ENCODE measurements around the gene MTLN. TPM values are rescaled to one million over a fixed set of nuclear protein-coding genes. Genes with fewer than 3 reads are reported as not detected.
A peak's percentile ranks its signal among the peaks of the same experiment; 100 is the strongest.
"Not testable (repeated sequence)": the region's sequence is repeated elsewhere in the genome, so short reads cannot be mapped to it uniquely, and the experiment has no call there.

Gene MTLN
- total and polyA plus RNA-seq, 2 donors, result 26.6 to 157 TPM

DNA sequence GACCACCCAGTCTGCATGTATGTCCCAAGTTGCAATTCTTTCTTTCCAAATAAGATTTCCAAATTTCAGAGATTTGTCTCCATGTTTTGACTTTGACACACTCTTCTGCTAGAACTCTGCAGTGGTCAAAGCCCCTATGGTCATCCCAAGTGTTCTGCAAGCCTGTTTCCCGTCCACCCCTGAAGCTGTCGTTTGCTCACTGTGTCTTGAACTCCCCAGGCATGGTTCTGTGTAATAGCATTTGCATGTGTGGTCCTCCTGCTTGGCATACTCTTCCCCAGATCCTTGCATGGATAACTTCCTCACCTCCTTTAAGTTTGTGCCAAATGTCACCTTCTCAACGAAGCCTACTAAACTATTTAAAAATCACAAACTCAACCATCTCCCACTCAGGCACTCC, 3.9 kb upstream of the MTLN start:
- no peak for DNase-seq (ENCODE audit: extremely low spot score)
- WGBS, result 53% methylated on average over 3 of the region's 3 CpGs

DNA sequence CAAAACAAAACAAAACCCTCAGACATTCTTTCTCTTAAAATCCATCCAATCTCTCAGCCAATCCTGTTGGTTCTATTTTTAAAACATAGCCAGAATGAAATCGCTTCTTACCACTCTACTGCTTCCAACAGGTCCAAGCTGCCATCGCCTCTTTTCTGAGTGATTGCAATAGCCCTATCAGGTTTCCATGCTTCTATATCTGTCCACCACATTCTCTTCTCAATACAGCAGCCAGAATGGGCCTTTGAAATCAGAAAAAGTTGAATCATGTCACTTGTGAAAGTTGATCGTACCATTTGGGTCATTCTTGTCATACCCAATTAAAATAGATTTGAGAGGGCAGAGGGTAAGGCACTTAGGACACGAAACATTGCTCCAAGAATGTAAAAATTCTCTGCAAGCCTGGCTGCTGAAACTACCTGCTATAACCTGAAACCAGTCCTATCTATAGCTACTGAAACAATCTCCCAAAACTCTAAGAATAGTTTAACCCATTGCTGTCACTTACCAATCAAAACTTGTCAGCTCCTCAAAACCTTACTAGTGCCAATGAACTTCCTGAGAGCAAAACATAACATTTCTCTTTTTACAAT, 3.3 kb upstream of the MTLN start:
- DNase-seq (ENCODE audit: extremely low spot score), result no peak
- no peak overlapping the region for H3K4me3 ChIP-seq (ENCODE audit: low read depth, low read length)
- H3K36me3 ChIP-seq (ENCODE audit: insufficient read depth), result peaks cover 2% of the 10 kb centered on the region
- no peak overlapping the region for H3K27ac ChIP-seq (ENCODE audit: low read depth)
- WGBS, result 74% methylated on average over 4 of the region's 4 CpGs
- peaks cover 2% of the 10 kb centered on the region for H3K4me1 ChIP-seq (ENCODE audit: insufficient read depth)

More for the DNA sequence above, 3.9 kb upstream of the MTLN start:
- H3K4me1 ChIP-seq (ENCODE audit: insufficient read depth), result no peaks in the 10 kb centered on the region
- H3K27ac ChIP-seq (ENCODE audit: low read depth), result no peak overlapping the region
- H3K36me3 ChIP-seq (ENCODE audit: insufficient read depth), result no peaks in the 10 kb centered on the region
- H3K4me3 ChIP-seq (ENCODE audit: low read depth, low read length), result no peak overlapping the region

DNA sequence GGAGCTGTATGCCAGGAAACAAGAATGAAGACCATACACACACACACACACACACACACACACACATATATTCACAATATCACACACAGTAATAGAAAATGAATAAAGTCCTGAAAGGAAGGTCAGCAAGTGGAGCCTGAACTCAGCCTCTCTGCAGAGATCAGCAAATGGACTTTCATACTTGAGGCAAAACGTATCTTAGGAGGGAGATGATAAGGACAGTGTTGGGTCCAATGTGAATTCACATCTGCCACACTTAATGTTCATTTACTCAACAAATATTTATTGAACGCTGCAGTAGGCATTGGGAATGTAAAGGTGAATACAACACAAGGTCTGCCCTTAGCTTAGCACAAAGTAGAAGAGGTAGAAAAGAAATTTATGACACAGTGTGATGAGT, 2.7 kb upstream of the MTLN start:
- no peak overlapping the region for H3K27ac ChIP-seq (ENCODE audit: low read depth)

GRCh38 chr2:110213522-110213921, 1.2 kb upstream of the MTLN start:
- DNase-seq (ENCODE audit: extremely low spot score); H3K36me3 ChIP-seq (ENCODE audit: insufficient read depth); H3K4me3 ChIP-seq (ENCODE audit: low read depth, low read length); H3K4me1 ChIP-seq (ENCODE audit: insufficient read depth); H3K27ac ChIP-seq (ENCODE audit: low read depth): not testable (repeated sequence)
- 78% methylated on average over 3 of the region's 3 CpGs for WGBS

More for the DNA sequence above, 2.7 kb upstream of the MTLN start:
- Histone ChIP-seq H3K4me1 (ENCODE audit: insufficient read depth) (peaks cover 2% of the 10 kb centered on the region), H3K4me3 (ENCODE audit: low read depth, low read length) (no peak overlapping the region), H3K36me3 (ENCODE audit: insufficient read depth) (peaks cover 2% of the 10 kb centered on the region)
- no peak for DNase-seq (ENCODE audit: extremely low spot score)
- 65% methylated on average over 2 of the region's 2 CpGs for WGBS

GRCh38 chr2:110205660-110206455, 6.5 kb downstream of the MTLN start:
- Histone ChIP-seq H3K4me3 (ENCODE audit: low read depth, low read length) (no peak overlapping the region), H3K4me1 (ENCODE audit: insufficient read depth) (no peaks in the 10 kb centered on the region), H3K36me3 (ENCODE audit: insufficient read depth) (no peaks in the 10 kb centered on the region), H3K27ac (ENCODE audit: low read depth) (no peak overlapping the region)
- no peak for DNase-seq (ENCODE audit: extremely low spot score)
- WGBS, result 52% methylated on average over 3 of the region's 3 CpGs

DNA sequence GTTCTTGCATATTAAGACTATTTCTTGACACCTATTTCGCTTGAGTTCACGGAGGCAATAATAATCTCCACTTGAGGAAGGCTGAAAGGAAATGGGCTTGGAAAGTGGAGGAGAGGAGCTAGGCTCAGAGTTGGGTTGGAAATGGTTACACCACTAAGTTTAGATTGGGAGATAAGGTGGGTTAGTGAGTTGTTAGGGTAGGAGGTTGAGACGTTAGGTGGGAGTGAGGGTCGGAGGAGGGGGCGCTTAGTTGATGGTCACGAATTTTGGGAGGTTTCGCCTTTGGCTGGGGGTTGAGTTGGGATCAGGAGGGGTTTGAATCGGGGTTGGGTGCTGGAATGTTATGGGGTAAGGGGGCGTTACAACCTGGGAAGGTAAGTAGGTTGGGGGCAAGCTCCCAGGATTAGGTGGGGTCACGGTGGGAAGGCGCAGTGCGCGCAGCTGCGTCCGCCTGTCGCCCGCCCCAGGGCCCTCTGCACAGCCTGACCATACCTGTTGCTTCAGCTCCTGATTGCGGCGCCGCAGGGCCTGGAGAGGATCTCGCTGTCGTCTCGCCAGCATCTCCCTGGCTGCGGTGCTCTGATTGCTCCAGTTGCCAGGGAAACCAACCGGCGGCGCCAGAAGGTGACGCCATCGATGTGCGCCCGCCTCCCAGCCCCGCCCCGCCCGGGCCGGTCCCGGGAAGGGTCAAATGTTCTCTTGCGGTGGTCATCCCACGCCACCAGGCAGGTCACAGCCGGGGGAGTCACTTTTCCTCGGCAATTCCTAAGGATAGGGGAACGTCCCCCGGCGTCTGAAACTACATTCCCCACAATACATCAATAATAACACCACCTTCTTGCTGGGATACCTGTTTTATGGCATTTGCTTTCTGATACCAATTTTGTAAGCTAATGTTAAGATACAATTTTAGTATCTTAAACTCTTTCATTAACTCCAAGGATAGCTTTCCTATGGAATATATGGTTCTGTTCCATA, 7.7 kb downstream of the MTLN start, which contains the start of gene NPHP1:
Gene NPHP1 (minus strand): TSS at position 606 of the 978 bp plus-strand sequence. CDS start 45 bp downstream, at position 561.
- H3K27ac ChIP-seq (ENCODE audit: low read depth), result no peak within 1 kb of the TSS
- DNase-seq (ENCODE audit: extremely low spot score), result peak; percentile 64

GRCh38 chr2:110198016-110198415, 14.3 kb downstream of the MTLN start:
- no peak overlapping the region for H3K4me3 ChIP-seq (ENCODE audit: low read depth, low read length)
- WGBS, result 71% methylated on average over 3 of the region's 3 CpGs
- H3K36me3 ChIP-seq (ENCODE audit: insufficient read depth), result no peaks in the 10 kb centered on the region
- DNase-seq (ENCODE audit: extremely low spot score), result no peak
- no peaks in the 10 kb centered on the region for H3K4me1 ChIP-seq (ENCODE audit: insufficient read depth)
- H3K27ac ChIP-seq (ENCODE audit: low read depth), result no peak overlapping the region

More for the DNA sequence above, 7.7 kb downstream of the MTLN start, which contains the start of gene NPHP1:
- Histone ChIP-seq H3K36me3 (ENCODE audit: insufficient read depth) (no peaks in the 10 kb centered on the region), H3K4me1 (ENCODE audit: insufficient read depth) (no peaks in the 10 kb centered on the region), H3K4me3 (ENCODE audit: low read depth, low read length) (peak within 1 kb of the TSS; percentile 49)
- WGBS, result 2% methylated on average over 43 of the region's 43 CpGs

DNA sequence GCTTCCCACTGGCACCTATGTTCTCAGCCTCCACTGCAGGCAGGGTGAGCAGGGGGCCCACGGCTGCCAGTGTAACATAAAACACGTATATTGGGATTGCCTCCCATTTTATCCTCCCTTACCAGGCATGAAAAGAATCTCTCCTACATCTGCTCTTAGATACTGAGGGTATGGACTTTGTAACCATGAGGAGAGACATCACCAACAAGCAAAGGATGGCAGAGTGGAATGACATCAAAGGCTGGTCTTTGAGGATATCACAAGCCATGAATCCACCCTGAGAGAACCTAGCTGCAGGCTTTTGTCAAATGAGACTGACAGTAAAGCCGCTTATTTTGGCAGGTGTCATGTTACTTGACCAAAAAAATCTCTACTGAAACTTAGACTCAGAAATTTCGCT, 14.9 kb downstream of the MTLN start:
- WGBS, result 82% methylated on average over 4 of the region's 4 CpGs

DNA sequence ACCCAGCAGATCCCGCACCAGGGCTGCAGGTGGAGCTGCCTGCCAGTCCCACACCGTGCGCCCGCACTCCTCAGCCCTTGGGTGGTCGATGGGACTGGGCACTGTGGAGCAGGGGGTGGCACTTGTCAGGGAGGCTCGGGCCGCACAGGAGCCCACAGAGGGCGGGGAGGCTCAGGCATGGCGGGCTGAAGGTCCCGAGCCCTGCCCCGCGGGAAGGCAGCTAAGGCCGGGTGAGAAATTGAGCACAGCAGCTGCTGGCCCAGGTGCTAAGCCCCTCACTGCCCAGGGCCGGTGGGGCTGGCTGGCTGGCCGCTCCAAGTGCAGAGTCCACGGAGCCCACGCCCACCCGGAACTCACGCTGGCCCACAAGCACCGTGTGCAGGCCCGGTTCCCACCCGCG, 22.2 kb downstream of the MTLN start:
- not testable (repeated sequence) for H3K36me3 ChIP-seq (ENCODE audit: insufficient read depth); H3K27ac ChIP-seq (ENCODE audit: low read depth); H3K4me3 ChIP-seq (ENCODE audit: low read depth, low read length); H3K4me1 ChIP-seq (ENCODE audit: insufficient read depth); DNase-seq (ENCODE audit: extremely low spot score)
- WGBS, result 97% methylated on average over 23 of the region's 23 CpGs

More for the DNA sequence above, 14.9 kb downstream of the MTLN start:
- Histone ChIP-seq H3K27ac (ENCODE audit: low read depth) (no peak overlapping the region), H3K4me1 (ENCODE audit: insufficient read depth) (no peaks in the 10 kb centered on the region), H3K36me3 (ENCODE audit: insufficient read depth) (no peaks in the 10 kb centered on the region), H3K4me3 (ENCODE audit: low read depth, low read length) (no peak overlapping the region)
- no peak for DNase-seq (ENCODE audit: extremely low spot score)

- WGBS, result 98% methylated on average over 2 of the region's 2 CpGs
Measured at GRCh38 chr2:110182449-110182848, 29.9 kb downstream of the MTLN start.

GRCh38 chr2:110180036-110180435, 32.3 kb downstream of the MTLN start:
- no peak overlapping the region for H3K4me3 ChIP-seq (ENCODE audit: low read depth, low read length)
- H3K27ac ChIP-seq (ENCODE audit: low read depth), result no peak overlapping the region
- H3K36me3 ChIP-seq (ENCODE audit: insufficient read depth), result peaks cover 2% of the 10 kb centered on the region
- DNase-seq (ENCODE audit: extremely low spot score), result no peak
- H3K4me1 ChIP-seq (ENCODE audit: insufficient read depth), result no peaks in the 10 kb centered on the region

More at GRCh38 chr2:110182449-110182848, 29.9 kb downstream of the MTLN start:
- no peak for DNase-seq (ENCODE audit: extremely low spot score)
- H3K27ac ChIP-seq (ENCODE audit: low read depth), result no peak overlapping the region
- no peak overlapping the region for H3K4me3 ChIP-seq (ENCODE audit: low read depth, low read length)
- no peaks in the 10 kb centered on the region for H3K4me1 ChIP-seq (ENCODE audit: insufficient read depth)
- H3K36me3 ChIP-seq (ENCODE audit: insufficient read depth), result no peaks in the 10 kb centered on the region

DNA sequence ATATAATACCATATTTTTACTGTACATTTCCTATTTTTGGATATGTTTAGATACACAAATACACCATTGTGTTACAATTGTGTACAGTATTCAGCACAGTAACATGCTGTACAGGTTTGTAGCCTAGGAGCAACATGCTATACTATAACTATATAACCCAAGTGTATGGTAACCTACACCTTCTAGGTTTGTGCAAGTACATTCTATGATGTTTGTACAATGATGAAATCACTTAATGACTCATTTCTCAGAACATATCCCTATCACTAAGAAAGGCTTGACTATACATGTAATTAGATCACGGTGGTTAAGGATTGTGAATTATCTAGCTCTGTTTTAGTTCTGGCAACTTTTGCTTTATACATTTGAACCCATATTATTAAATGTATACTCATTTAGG, 38.8 kb downstream of the MTLN start:
- Histone ChIP-seq H3K4me1 (ENCODE audit: insufficient read depth) (no peaks in the 10 kb centered on the region), H3K27ac (ENCODE audit: low read depth) (no peak overlapping the region), H3K36me3 (ENCODE audit: insufficient read depth) (peaks cover 2% of the 10 kb centered on the region), H3K4me3 (ENCODE audit: low read depth, low read length) (no peak overlapping the region)
- DNase-seq (ENCODE audit: extremely low spot score), result no peak
- WGBS, result 90% methylated on average over 1 of the region's 1 CpG

DNA sequence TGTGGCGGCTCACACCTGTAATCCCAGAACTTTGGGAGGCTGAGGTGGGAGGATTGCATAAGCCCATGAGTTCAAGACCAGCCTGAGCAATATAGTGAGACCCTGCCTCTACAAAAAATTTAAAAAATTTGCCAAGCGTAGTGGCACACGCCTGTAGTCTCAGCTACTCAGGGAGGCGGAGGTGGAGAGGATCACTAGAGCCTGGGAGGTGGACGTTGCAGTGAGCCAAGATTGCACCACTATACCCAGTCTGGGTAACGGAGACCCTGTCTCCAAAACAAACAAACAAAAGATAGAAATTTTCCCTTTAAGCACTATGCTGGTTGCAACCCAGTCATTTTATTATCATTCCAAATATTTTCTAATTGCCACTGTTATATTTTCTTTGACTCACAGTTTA, 39.8 kb downstream of the MTLN start:
- no peaks in the 10 kb centered on the region for H3K4me1 ChIP-seq (ENCODE audit: insufficient read depth)
- H3K4me3 ChIP-seq (ENCODE audit: low read depth, low read length), result no peak overlapping the region
- no peak for DNase-seq (ENCODE audit: extremely low spot score)
- whole genome bisulfite sequencing, result 91% methylated on average over 6 of the region's 6 CpGs
- no peak overlapping the region for H3K27ac ChIP-seq (ENCODE audit: low read depth)
- peaks cover 2% of the 10 kb centered on the region for H3K36me3 ChIP-seq (ENCODE audit: insufficient read depth)
